H9 (cell line): ENCODE data around the gene NT5C1B. TPM values are rescaled to one million over a fixed set of nuclear protein-coding genes. Genes with fewer than 3 reads are reported as not detected.

ENCODE experiments used
- DNase-seq: peaks from one replicate; pipeline ENCODE4 v3.0.0-alpha.2; 2017
- H2AFZ ChIP-seq: one replicate; pipeline ENCODE4 v1.6.1; 2013; ENCODE audit warnings: mild to moderate bottlenecking, low read length, control low read depth, moderate library complexity
- H2AK5ac ChIP-seq: 2 replicates; pipeline ENCODE4 v1.6.1; 2013; ENCODE audit warnings: low read length, control low read depth, mixed read lengths; ENCODE audit not compliant: insufficient read length
- H2BK120ac ChIP-seq: one replicate; pipeline ENCODE4 v1.6.1; 2013; ENCODE audit warnings: low read depth, mild to moderate bottlenecking, low read length, control low read depth, inconsistent platforms; ENCODE audit not compliant: poor library complexity, severe bottlenecking
- H2BK12ac ChIP-seq: 2 replicates; pipeline ENCODE4 v1.6.1; 2013; ENCODE audit warnings: low read length, control low read depth, mixed read lengths, low read depth; ENCODE audit not compliant: insufficient read length
- H2BK15ac ChIP-seq: 2 replicates; pipeline ENCODE4 v1.6.1; 2013; ENCODE audit warnings: low read depth, low read length, control low read depth
- H2BK20ac ChIP-seq: one replicate; pipeline ENCODE4 v1.6.1; 2013; ENCODE audit warnings: low read depth, mild to moderate bottlenecking, low read length, control low read depth, inconsistent platforms; ENCODE audit not compliant: poor library complexity, severe bottlenecking
- H2BK5ac ChIP-seq: 2 replicates; pipeline ENCODE4 v1.6.1; 2013; ENCODE audit warnings: low read length, control low read depth, mixed read lengths; ENCODE audit not compliant: insufficient read length
- H3K14ac ChIP-seq: 2 replicates; pipeline ENCODE4 v1.6.1; 2013; ENCODE audit warnings: low read length, control low read depth; ENCODE audit not compliant: insufficient read depth
- H3K18ac ChIP-seq: 2 replicates; pipeline ENCODE4 v1.6.1; 2013; ENCODE audit warnings: low read depth, mild to moderate bottlenecking, mixed read lengths, low read length, control low read depth; ENCODE audit not compliant: insufficient read length
- H3K23ac ChIP-seq: 2 replicates; pipeline ENCODE4 v1.6.1; 2013; ENCODE audit warnings: low read length, control low read depth, mixed read lengths, low read depth; ENCODE audit not compliant: insufficient read length
- H3K23me2 ChIP-seq: 2 replicates; pipeline ENCODE4 v1.6.1; 2013; ENCODE audit warnings: low read depth, mild to moderate bottlenecking, mixed read lengths, low read length, control low read depth; ENCODE audit not compliant: insufficient read length, poor library complexity, severe bottlenecking
- H3K27ac ChIP-seq: 2 replicates; pipeline ENCODE4 v1.5.1; 2013; ENCODE audit warnings: low read length, control low read depth, mixed read lengths, low read depth; ENCODE audit not compliant: insufficient read length
- H3K27me3 ChIP-seq: 2 replicates; pipeline ENCODE4 v1.6.1; 2013; ENCODE audit warnings: low read length, control low read depth, inconsistent platforms; ENCODE audit not compliant: insufficient read depth
- H3K4ac ChIP-seq: 2 replicates; pipeline ENCODE4 v1.6.1; 2013; ENCODE audit warnings: low read depth, mild to moderate bottlenecking, control low read depth, inconsistent platforms, low read length, moderate library complexity
- H3K4me1 ChIP-seq: 2 replicates; pipeline ENCODE4 v1.6.1; 2013; ENCODE audit warnings: low read length, control low read depth, inconsistent platforms; ENCODE audit not compliant: insufficient read depth
- H3K4me2 ChIP-seq: 2 replicates; pipeline ENCODE4 v1.6.1; 2013; ENCODE audit warnings: low read length, control low read depth, mixed read lengths; ENCODE audit not compliant: insufficient read length, insufficient read depth
- H3K56ac ChIP-seq: 2 replicates; pipeline ENCODE4 v1.6.1; 2013; ENCODE audit warnings: low read depth, mild to moderate bottlenecking, mixed read lengths, low read length, control low read depth; ENCODE audit not compliant: insufficient read length
- H3K79me1 ChIP-seq: 2 replicates; pipeline ENCODE4 v1.6.1; 2013; ENCODE audit warnings: low read depth, mild to moderate bottlenecking, moderate library complexity, low read length, control low read depth, inconsistent platforms; ENCODE audit not compliant: insufficient read depth, poor library complexity, severe bottlenecking
- H3K79me2 ChIP-seq: 2 replicates; pipeline ENCODE4 v1.6.1; 2013; ENCODE audit warnings: low read length, control low read depth, inconsistent platforms; ENCODE audit not compliant: insufficient read depth
- H3K9ac ChIP-seq: 2 replicates; pipeline ENCODE4 v1.6.1; 2013; ENCODE audit warnings: low read length, control low read depth, mixed read lengths; ENCODE audit not compliant: insufficient read length; ENCODE audit errors: extremely low read depth
- H3K9me3 ChIP-seq: one replicate; pipeline ENCODE4 v1.6.1; 2013; ENCODE audit warnings: low read depth, low read length, inconsistent platforms; ENCODE audit not compliant: control insufficient read depth
- H3T11ph ChIP-seq: one replicate; pipeline ENCODE4 v1.6.1; 2013; ENCODE audit warnings: mild to moderate bottlenecking, low read length, control low read depth, inconsistent platforms
- H4K20me1 ChIP-seq: one replicate; pipeline ENCODE4 v1.6.1; 2013; ENCODE audit not compliant: control insufficient read depth, insufficient read length, insufficient read depth
- H4K5ac ChIP-seq: 2 replicates; pipeline ENCODE4 v1.6.1; 2013; ENCODE audit warnings: low read depth, mild to moderate bottlenecking, mixed read lengths, low read length, control low read depth; ENCODE audit not compliant: insufficient read length
- H4K8ac ChIP-seq: replicated peaks from 2 replicates; pipeline ENCODE4 v1.6.1; 2013; ENCODE audit warnings: low read length, control low read depth, mixed read lengths, low read depth; ENCODE audit not compliant: insufficient read length
- H4K91ac ChIP-seq: 2 replicates; pipeline ENCODE4 v1.6.1; 2013; ENCODE audit warnings: low read depth, mild to moderate bottlenecking, moderate library complexity, mixed read lengths, low read length, control low read depth; ENCODE audit not compliant: insufficient read length
- H3K27ac Mint-ChIP-seq, 3 experiments: 2 replicates in 2 of 3; 3 replicates in 1 of 3; pipeline ENCODE4 v1.8.0; 2020 to 2021; ENCODE audit warnings: mixed read lengths in 3 of 3, mild to moderate bottlenecking in 1 of 3, moderate library complexity in 1 of 3
- H3K27me3 Mint-ChIP-seq: 2 replicates; pipeline ENCODE4 v1.8.0; 2021; ENCODE audit warnings: low read depth, mild to moderate bottlenecking, moderate library complexity, mixed read lengths
- H3K36me3 Mint-ChIP-seq, 3 experiments: 2 replicates in 2 of 3; 3 replicates in 1 of 3; pipeline ENCODE4 v1.8.0; 2020 to 2021; ENCODE audit warnings: low read depth in 3 of 3, mixed read lengths in 3 of 3; ENCODE audit not compliant: insufficient read depth in 1 of 3
- H3K4me1 Mint-ChIP-seq, 2 experiments: 2 replicates each; pipeline ENCODE4 v1.8.0; 2020; ENCODE audit warnings: mixed read lengths in 2 of 2
- H3K4me3 Mint-ChIP-seq, 2 experiments: 2 replicates in 1 of 2; 3 replicates in 1 of 2; pipeline ENCODE4 v1.8.0; 2020 to 2021; ENCODE audit warnings: mild to moderate bottlenecking in 2 of 2, mixed read lengths in 2 of 2, moderate library complexity in 1 of 2
- H3K9me3 Mint-ChIP-seq, 2 experiments: 2 replicates in 1 of 2; 3 replicates in 1 of 2; pipeline ENCODE4 v1.8.0; 2020; ENCODE audit warnings: mild to moderate bottlenecking in 2 of 2, mixed read lengths in 2 of 2, moderate library complexity in 1 of 2
- CTCF ChIP-seq: fragments of 200-600 bp; sonication (generic); conservative IDR thresholded peaks from 3 replicates; pipeline ENCODE4 v1.8.0; 2021; ENCODE audit warnings: antibody characterized with exemption, mild to moderate bottlenecking
- whole genome bisulfite sequencing: extraction: QIAGEN DNeasy Blood & Tissue Kit; methylation state at CpG from one replicate; pipeline ENCODE4 v1.1.7; 2013; ENCODE audit warnings: missing lambda C conversion rate, low lambda C conversion rate, mixed read lengths; ENCODE audit not compliant: insufficient read length; ENCODE audit errors: extremely low coverage; 5-methylcytosine and 5-hydroxymethylcytosine counted together
- total RNA-seq: library from RNA; stranded (reverse); gene quantifications from 2 replicates; pipeline ENCODE4 v1.2.1, GENCODE V29; 2021

The NT5C1B gene
- total RNA-seq, 1 experiment from 2014 or later: not detected

- Histone ChIP-seq H4K91ac (no peak overlapping the region), H3K9ac (no peak overlapping the region), H3K23me2 (peaks cover 7% of the 10 kb centered on the region), H2BK20ac (no peak overlapping the region), H3K4me2 (no peak overlapping the region), H2AFZ (no peak overlapping the region), H3K79me2 (peaks cover 4% of the 10 kb centered on the region; the same call in 1 of the 2 replicates), H3K79me1 (peaks cover 4% of the 10 kb centered on the region), H3T11ph (no peak overlapping the region), H2AK5ac (no peak overlapping the region), H3K56ac (no peak overlapping the region), H2BK15ac (no peak overlapping the region), H2BK5ac (no peak overlapping the region), H4K20me1 (no peaks in the 10 kb centered on the region), H3K27me3 (no peaks in the 10 kb centered on the region), H3K9me3 (no peaks in the 10 kb centered on the region), H3K4ac (no peak overlapping the region), H2BK12ac (no peak overlapping the region), H3K27ac (no peak overlapping the region), H4K5ac (no peak overlapping the region), H3K18ac (no peak overlapping the region), H3K23ac (no peak overlapping the region), H2BK120ac (no peak overlapping the region), H4K8ac (no peak overlapping the region), H3K14ac (no peak overlapping the region), H3K4me1 (peaks cover 4% of the 10 kb centered on the region; the same call in 1 of the 2 replicates)
- no CpG with 5 or more reads among the region's 1 CpG for WGBS
- Mint-ChIP-seq H3K27me3 (peaks cover 1% of the 10 kb centered on the region; the same call in 1 of the 2 replicates), H3K9me3 (no peaks in the 10 kb centered on the region), H3K4me3 (peak overlapping the region; percentile 91 to 93; a peak in 4 of 5 replicates), H3K27ac (peak overlapping the region in 1 of 3 experiments; percentile 3; a peak in 1 of 7 replicates), H3K36me3 (peaks cover 9 to 15% (median 14%) of the 10 kb centered on the region in 3 experiments), H3K4me1 (peaks cover 25 to 26% of the 10 kb centered on the region in 2 experiments)
- no peak for DNase-seq
- TF ChIP-seq CTCF: no peak
Observed at GRCh38 chr2:18558458-18558857, 30.9 kb downstream of the NT5C1B start.
